B cell (primary cell): ENCODE data around the gene SEMA4A. TPM values are rescaled to one million over a fixed set of nuclear protein-coding genes. Genes with fewer than 3 reads are reported as not detected.

Experiments used
- ATAC-seq: fragments of 200-7000 bp; cut with Tn5 transposase; one replicate; pipeline ENCODE4 v1.10.0; 2021; ENCODE audit warnings: low read depth, mild to moderate bottlenecking, moderate number of reproducible peaks, moderate library complexity
- CTCF ChIA-PET: fragments of 350-600 bp; sonication (Branson Sonifier 250); formaldehyde crosslinking; loops from one replicate; lab custom pipeline; 2021; ENCODE audit warnings: antibody characterized with exemption, inconsistent platforms; lab: Charles Lee
- POLR2A ChIA-PET: fragments of 350-600 bp; sonication (Branson Sonifier 250); formaldehyde crosslinking; loops from one replicate; lab custom pipeline; 2021; ENCODE audit warnings: antibody characterized with exemption; lab: Charles Lee
- DNase-seq: peaks from one replicate; pipeline ENCODE4 v3.0.0; 2013
- H2AFZ ChIP-seq: 2 replicates; pipeline ENCODE4 v1.6.1; 2012; ENCODE audit warnings: mild to moderate bottlenecking, low read depth, low read length; ENCODE audit not compliant: insufficient read depth, poor library complexity, severe bottlenecking
- H3K27ac ChIP-seq, 2 donors: 1 replicate in 1 of 2; 2 replicates in 1 of 2; pipeline ENCODE4 v1.5.1; 2012 to 2013; ENCODE audit warnings: low read length in 2 of 2, mild to moderate bottlenecking in 2 of 2, moderate library complexity in 1 of 2
- H3K27me3 ChIP-seq, 4 experiments: fragments of 200-600 bp in 1 of 4; sonication (generic) in 1 of 4; replicated peaks in 1 of 4; 1 replicate in 2 of 4; 2 replicates in 2 of 4; pipeline versions ENCODE4 v1.6.1 to v1.7.0; 2013 to 2016; ENCODE audit warnings: low read length in 3 of 4, mild to moderate bottlenecking in 2 of 4, mixed read lengths in 1 of 4, moderate library complexity in 1 of 4; ENCODE audit not compliant: insufficient read depth in 4 of 4, control insufficient read depth in 3 of 4; ENCODE audit errors: control extremely low read depth in 1 of 4
- H3K36me3 ChIP-seq, 2 experiments: replicated peaks in 1 of 2; 1 replicate in 1 of 2; 2 replicates in 1 of 2; pipeline versions ENCODE4 v1.6.1 to v1.7.1; 2013; ENCODE audit warnings: low read length in 1 of 2; ENCODE audit not compliant: insufficient read depth in 2 of 2, control insufficient read depth in 1 of 2; ENCODE audit errors: control extremely low read depth in 1 of 2, extremely low read depth in 1 of 2
- H3K4me1 ChIP-seq, 2 donors: fragments of 200-600 bp in 1 of 2; sonication (generic) in 1 of 2; 1 replicate in 1 of 2; 2 replicates in 1 of 2; pipeline versions ENCODE4 v1.5.1 to v1.6.1; 2013 to 2017; ENCODE audit warnings: low read length in 2 of 2; ENCODE audit not compliant: control insufficient read depth in 2 of 2, insufficient read depth in 2 of 2
- H3K4me2 ChIP-seq: replicated peaks from 2 replicates; pipeline ENCODE3; 2012; ENCODE audit warnings: mild to moderate bottlenecking, low read depth, low read length; ENCODE audit not compliant: poor library complexity, severe bottlenecking
- H3K4me3 ChIP-seq, 5 experiments: fragments of 200-600 bp in 1 of 5; sonication (generic) in 1 of 5; 1 replicate in 3 of 5; 2 replicates in 2 of 5; pipeline versions ENCODE4 v1.5.1 to v1.7.0; 2011 to 2016; ENCODE audit warnings: low read length in 4 of 5, mild to moderate bottlenecking in 4 of 5, low read depth in 2 of 5, control low read depth in 1 of 5, moderate library complexity in 1 of 5; ENCODE audit not compliant: insufficient read depth in 1 of 5; ENCODE audit errors: control extremely low read depth in 1 of 5, extremely low read depth in 1 of 5
- H3K79me2 ChIP-seq: fragments of 200-600 bp; sonication (generic); one replicate; pipeline ENCODE4 v1.6.0; 2016; ENCODE audit warnings: low read length; ENCODE audit not compliant: control insufficient read depth, insufficient read depth
- H3K9ac ChIP-seq: fragments of 200-600 bp; sonication (generic); 2 replicates; pipeline ENCODE4 v1.6.1; 2017; ENCODE audit warnings: mild to moderate bottlenecking, low read length, moderate library complexity
- H3K9me3 ChIP-seq, 3 donors: one replicate each; pipeline versions ENCODE4 v1.6.1 to v1.7.1; 2013; ENCODE audit warnings: low read length in 2 of 3; ENCODE audit not compliant: control insufficient read depth in 2 of 3, insufficient read depth in 1 of 3; ENCODE audit errors: control extremely low read depth in 1 of 3
- H4K20me1 ChIP-seq: 2 replicates; pipeline ENCODE4 v1.6.0; 2012; ENCODE audit warnings: mild to moderate bottlenecking, low read length; ENCODE audit not compliant: insufficient read depth, control insufficient read depth, poor library complexity, severe bottlenecking
- H3K27ac Mint-ChIP-seq: one replicate; pipeline ENCODE4 v1.8.0; 2021; ENCODE audit warnings: mixed read lengths
- H3K27me3 Mint-ChIP-seq: one replicate; pipeline ENCODE4 v1.8.0; 2021; ENCODE audit warnings: mixed read lengths
- H3K4me1 Mint-ChIP-seq: one replicate; pipeline ENCODE4 v1.8.0; 2021; ENCODE audit warnings: mixed read lengths
- H3K4me3 Mint-ChIP-seq: one replicate; pipeline ENCODE4 v1.8.0; 2021; ENCODE audit warnings: mixed read lengths
- H3K9me3 Mint-ChIP-seq: one replicate; pipeline ENCODE4 v1.8.0; 2022; ENCODE audit warnings: mixed read lengths; ENCODE audit not compliant: insufficient read depth
- EZH2 ChIP-seq: IDR thresholded peaks from 2 replicates; pipeline ENCODE4 v1.6.1; 2012; ENCODE audit warnings: borderline replicate concordance, low read depth, mild to moderate bottlenecking, moderate library complexity, low read length; ENCODE audit not compliant: insufficient read depth, poor library complexity, severe bottlenecking
- WGBS: methylation state at CpG from one replicate; pipeline ENCODE4 v1.1.5; 2013; ENCODE audit warnings: missing lambda C conversion rate; ENCODE audit not compliant: insufficient coverage; 5-methylcytosine and 5-hydroxymethylcytosine counted together
- intact Hi-C: fragments of 100-400 bp; cut with micrococcal nuclease; formaldehyde crosslinking; loops from one replicate; pipeline ENCODE4 v1.10.0; 2022
- polyA plus RNA-seq: library from polyadenylated mRNA; depleted of rRNA; stranded (reverse); fragments of >200 nt; gene quantifications from 2 replicates; pipeline ENCODE4 v1.2.3, GENCODE V29; 2012
- total RNA-seq, 2 donors: library from RNA; stranded (reverse); fragments of 120-200 nt in 1 of 2; gene quantifications; 1 replicate in 1 of 2; 2 replicates in 1 of 2; pipeline versions ENCODE4 v1.2.3 to v1.2.4, GENCODE V29; 2013 to 2022
- TF ChIP-seq, protein P1 (sequence below): fragments of 200-600 bp; IDR thresholded peaks from one replicate; pipeline ENCODE4 v1.8.0; 2022; ENCODE audit warnings: antibody characterized with exemption, mild to moderate bottlenecking

SEMA4A gene
- total and polyA plus RNA-seq, 2 donors (not counting 1 experiment from before 2014, with no cell fraction given), result 9.2 to 15.5 TPM

DNA sequence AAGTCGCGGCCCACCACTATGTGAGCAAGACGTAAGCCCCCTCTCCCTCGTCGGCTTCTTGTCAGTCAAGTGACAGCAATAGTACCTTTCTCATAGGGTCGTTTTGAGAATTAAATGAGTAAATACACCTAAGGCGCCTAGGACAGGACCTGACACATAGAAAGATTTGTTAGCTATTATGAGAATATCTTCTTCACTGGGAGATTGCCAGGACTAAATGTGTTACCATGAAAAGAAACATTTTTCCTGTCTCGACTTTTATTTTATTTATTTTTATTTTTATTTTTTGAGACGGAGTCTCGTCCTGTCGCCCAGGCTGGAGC, 60.2 kb downstream of the SEMA4A start:
- Histone ChIP-seq H3K9me3 (no peaks in the 10 kb centered on the region), H3K79me2 (peaks cover 40% of the 10 kb centered on the region), H3K4me3 (peak overlapping the region; percentile 75 to 95 (median 81)), H4K20me1 (peaks cover 4% of the 10 kb centered on the region), H3K4me2 (peak overlapping the region; percentile 93), H2AFZ (peak overlapping the region; percentile 88), H3K36me3 (peaks cover 0 to 25% of the 10 kb centered on the region in 2 experiments), H3K4me1 (peaks cover 14 to 19% of the 10 kb centered on the region in 2 donors), H3K9ac (peak overlapping the region; percentile 77), H3K27me3 (no peaks in the 10 kb centered on the region), H3K27ac (peak overlapping the region; percentile 93 to 94)
- intact Hi-C loops, result loop anchor here (1.0 to 5.0 kb wide), 7 partner anchors 19 to 356 kb away; partner anchors contain the start of genes CCT3, GON4L, SLC25A44 and SMG5
- H3K4me1 Mint-ChIP-seq, result peaks cover 33% of the 10 kb centered on the region
- H3K27ac Mint-ChIP-seq, result peak overlapping the region; percentile 99
- no peak for DNase-seq
- ChIA-PET CTCF (interaction anchor here (0.9 to 3.0 kb wide), 8 partner anchors 12 to 117 kb away, joined by 3 to 43 read pairs (median 6); partner anchors contain the start of gene SMG5), POLR2A (interaction anchor here (0.5 to 2.1 kb wide), 6 partner anchors 11 to 354 kb away, joined by 4 to 9 read pairs (median 4); partner anchors contain the start of genes SEMA4A, SLC25A44, SMG5 and SYT11)
- no peaks in the 10 kb centered on the region for H3K9me3 Mint-ChIP-seq
- ATAC-seq, result no peak
- WGBS, result 79% methylated on average over 3 of the region's 11 CpGs
- H3K4me3 Mint-ChIP-seq, result peak overlapping the region; percentile 98
- TF ChIP-seq, protein P1, sequence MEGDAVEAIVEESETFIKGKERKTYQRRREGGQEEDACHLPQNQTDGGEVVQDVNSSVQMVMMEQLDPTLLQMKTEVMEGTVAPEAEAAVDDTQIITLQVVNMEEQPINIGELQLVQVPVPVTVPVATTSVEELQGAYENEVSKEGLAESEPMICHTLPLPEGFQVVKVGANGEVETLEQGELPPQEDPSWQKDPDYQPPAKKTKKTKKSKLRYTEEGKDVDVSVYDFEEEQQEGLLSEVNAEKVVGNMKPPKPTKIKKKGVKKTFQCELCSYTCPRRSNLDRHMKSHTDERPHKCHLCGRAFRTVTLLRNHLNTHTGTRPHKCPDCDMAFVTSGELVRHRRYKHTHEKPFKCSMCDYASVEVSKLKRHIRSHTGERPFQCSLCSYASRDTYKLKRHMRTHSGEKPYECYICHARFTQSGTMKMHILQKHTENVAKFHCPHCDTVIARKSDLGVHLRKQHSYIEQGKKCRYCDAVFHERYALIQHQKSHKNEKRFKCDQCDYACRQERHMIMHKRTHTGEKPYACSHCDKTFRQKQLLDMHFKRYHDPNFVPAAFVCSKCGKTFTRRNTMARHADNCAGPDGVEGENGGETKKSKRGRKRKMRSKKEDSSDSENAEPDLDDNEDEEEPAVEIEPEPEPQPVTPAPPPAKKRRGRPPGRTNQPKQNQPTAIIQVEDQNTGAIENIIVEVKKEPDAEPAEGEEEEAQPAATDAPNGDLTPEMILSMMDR, result no peak
- TF ChIP-seq EZH2, result no peak
- H3K27me3 Mint-ChIP-seq, result no peaks in the 10 kb centered on the region

DNA sequence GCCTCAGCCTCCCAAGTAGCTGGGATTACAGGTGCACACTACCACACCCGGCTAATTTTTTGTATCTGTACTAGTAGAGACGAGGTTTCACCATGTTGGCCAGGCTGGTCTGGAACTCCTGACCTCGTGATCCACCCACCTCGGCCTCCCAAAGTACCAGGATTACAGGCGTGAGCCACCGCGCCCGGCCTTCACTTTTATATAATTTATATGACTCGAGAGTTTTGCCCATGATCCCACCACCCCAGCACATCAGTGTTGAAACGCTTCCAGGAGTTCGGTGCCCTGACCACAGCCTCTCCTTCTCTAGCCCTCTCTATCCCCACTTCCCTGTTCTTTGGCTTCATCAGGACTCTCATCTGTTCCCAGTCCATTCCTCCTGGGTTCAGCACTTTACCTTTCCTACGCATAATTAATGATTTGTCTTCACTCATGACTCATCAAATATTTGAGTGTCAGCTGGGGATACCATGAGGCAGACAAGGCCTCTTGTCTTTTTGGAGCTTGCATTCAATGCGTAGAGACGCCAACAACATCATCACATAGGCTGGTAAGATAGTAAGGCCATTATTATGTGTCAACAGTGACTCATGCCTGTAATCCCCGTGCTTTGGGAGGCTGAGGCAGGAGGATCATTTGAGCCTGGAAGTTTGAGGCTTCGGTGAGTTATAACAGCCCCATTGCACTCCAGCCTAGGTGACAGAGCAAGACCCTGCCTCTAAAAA, 60.8 kb downstream of the SEMA4A start:
- Histone ChIP-seq H4K20me1 (peaks cover 8% of the 10 kb centered on the region), H3K4me1 (peaks cover 14 to 19% of the 10 kb centered on the region in 2 donors), H3K9ac (no peak overlapping the region), H3K79me2 (peaks cover 40% of the 10 kb centered on the region), H3K9me3 (no peaks in the 10 kb centered on the region), H3K4me3 (peak overlapping the region in 1 of 5 experiments; percentile 92), H2AFZ (no peak overlapping the region), H3K4me2 (peak overlapping the region; percentile 93), H3K36me3 (peaks cover 0 to 20% of the 10 kb centered on the region in 2 experiments), H3K27me3 (no peaks in the 10 kb centered on the region), H3K27ac (no peak overlapping the region)
- intact Hi-C loops, result loop anchor here (5.0 kb wide), 1 partner anchor 357 kb away; the partner anchor contains the start of genes GON4L and SYT11
- POLR2A ChIA-PET, result interaction anchor here (1.8 kb wide), 1 partner anchor 20 kb away, joined by 8 read pairs; the partner anchor contains the start of gene SLC25A44
- ATAC-seq (no peak), DNase-seq (no peak)
- H3K4me1 Mint-ChIP-seq, result peaks cover 34% of the 10 kb centered on the region
- peak overlapping the region; percentile 77 for H3K27ac Mint-ChIP-seq
- no peaks in the 10 kb centered on the region for H3K9me3 Mint-ChIP-seq
- CTCF ChIA-PET, result interaction anchor here (1.6 to 3.0 kb wide), 4 partner anchors 11 to 85 kb away, joined by 4 to 43 read pairs (median 9); partner anchors contain the start of gene SMG5
- TF ChIP-seq, protein P1, result no peak
- TF ChIP-seq EZH2, result no peak
- no peaks in the 10 kb centered on the region for H3K27me3 Mint-ChIP-seq
- 86% methylated on average over 12 of the region's 16 CpGs for WGBS
- peak overlapping the region; percentile 76 for H3K4me3 Mint-ChIP-seq
